IMR-90 (cell line): Measurements from ENCODE around the gene CRIP1. TPM values are rescaled to one million over a fixed set of nuclear protein-coding genes. Genes with fewer than 3 reads are reported as not detected.

Experiments used
- ATAC-seq: fragments of 200-7000 bp; cut with Tn5 transposase; 2 replicates; pipeline ENCODE4 v1.9.1; 2020; ENCODE audit warnings: low read depth, mild to moderate bottlenecking, moderate library complexity
- BruUV-seq: library from RNA; stranded (reverse); fragments of 400-500 nt; replicated peaks from 2 replicates; lab custom pipeline; 2021; lab: Mats Ljungman, UMichigan
- CTCF ChIA-PET: fragments of 300-600 bp; formaldehyde crosslinking; extraction: SDS; loops from one replicate; lab custom pipeline; 2021; ENCODE audit warnings: antibody characterized with exemption; lab: Yijun Ruan, JAX
- POLR2A ChIA-PET: fragments of 300-600 bp; sonication (Branson Sonifier 250); formaldehyde crosslinking; loops from one replicate; lab custom pipeline; 2022; ENCODE audit warnings: antibody characterized with exemption; ENCODE audit not compliant: unreplicated experiment; lab: Charles Lee
- DNase-seq: peaks from one replicate; pipeline ENCODE4 v3.0.0; 2013
- H2AFZ ChIP-seq: replicated peaks from 2 replicates; pipeline ENCODE3; 2013; ENCODE audit warnings: low read length, mild to moderate bottlenecking; ENCODE audit not compliant: poor library complexity
- H2AK5ac ChIP-seq: 2 replicates; pipeline ENCODE4 v1.6.1; 2013; ENCODE audit warnings: low read depth, low read length, inconsistent platforms
- H2AK9ac ChIP-seq: replicated peaks from 2 replicates; pipeline ENCODE3; 2013; ENCODE audit warnings: mild to moderate bottlenecking, low read depth, low read length, moderate library complexity; ENCODE audit not compliant: poor library complexity
- H2BK120ac ChIP-seq: 2 replicates; pipeline ENCODE4 v1.6.1; 2013; ENCODE audit warnings: low read depth, low read length, inconsistent platforms
- H2BK15ac ChIP-seq: 3 replicates; pipeline ENCODE4 v1.6.1; 2013; ENCODE audit warnings: low read depth, low read length, inconsistent platforms
- H2BK20ac ChIP-seq: 2 replicates; pipeline ENCODE4 v1.6.1; 2013; ENCODE audit warnings: low read depth, mild to moderate bottlenecking, inconsistent platforms, low read length, moderate library complexity
- H2BK5ac ChIP-seq: 2 replicates; pipeline ENCODE4 v1.6.1; 2013; ENCODE audit warnings: mild to moderate bottlenecking, low read depth, low read length, inconsistent platforms; ENCODE audit not compliant: poor library complexity, severe bottlenecking
- H3K14ac ChIP-seq: replicated peaks from 2 replicates; pipeline ENCODE4 v1.6.1; 2013; ENCODE audit warnings: low read depth, low read length, inconsistent platforms
- H3K18ac ChIP-seq: 2 replicates; pipeline ENCODE4 v1.6.1; 2013; ENCODE audit warnings: low read depth, low read length, control low read depth
- H3K23ac ChIP-seq: 2 replicates; pipeline ENCODE4 v1.6.1; 2013; ENCODE audit warnings: low read depth, low read length, inconsistent platforms
- H3K27ac ChIP-seq: 2 replicates; pipeline ENCODE4 v1.5.1; 2013; ENCODE audit warnings: mild to moderate bottlenecking, control low read depth, low read length; ENCODE audit not compliant: insufficient read depth
- H3K27me3 ChIP-seq: 2 replicates; pipeline ENCODE4 v1.6.1; 2013; ENCODE audit warnings: low read length; ENCODE audit not compliant: control insufficient read depth, insufficient read depth
- H3K36me3 ChIP-seq: 2 replicates; pipeline ENCODE4 v1.6.1; 2013; ENCODE audit warnings: low read length, mixed read lengths; ENCODE audit not compliant: control insufficient read depth, insufficient read depth
- H3K4ac ChIP-seq: 2 replicates; pipeline ENCODE4 v1.6.1; 2013; ENCODE audit warnings: low read depth, low read length, inconsistent platforms
- H3K4me1 ChIP-seq: 2 replicates; pipeline ENCODE4 v1.6.1; 2013; ENCODE audit warnings: low read length, mixed read lengths; ENCODE audit not compliant: control insufficient read depth, insufficient read depth
- H3K4me2 ChIP-seq: 2 replicates; pipeline ENCODE4 v1.6.1; 2013; ENCODE audit warnings: low read depth, mild to moderate bottlenecking, control low read depth, low read length, moderate library complexity
- H3K4me3 ChIP-seq: 2 replicates; pipeline ENCODE4 v1.5.1; 2013; ENCODE audit warnings: low read depth, mild to moderate bottlenecking, control low read depth, low read length, moderate library complexity; ENCODE audit not compliant: insufficient read depth
- H3K56ac ChIP-seq: 2 replicates; pipeline ENCODE4 v1.6.1; 2013; ENCODE audit warnings: low read length, inconsistent platforms; ENCODE audit not compliant: insufficient read depth; ENCODE audit errors: extremely low read depth
- H3K79me1 ChIP-seq, 2 experiments: 2 replicates each; pipeline ENCODE4 v1.6.1; 2013; ENCODE audit warnings: low read length in 2 of 2, inconsistent platforms in 1 of 2, low read depth in 1 of 2
- H3K9ac ChIP-seq: 2 replicates; pipeline ENCODE4 v1.6.1; 2013; ENCODE audit warnings: low read depth, low read length, control low read depth
- H3K9me1 ChIP-seq: 2 replicates; pipeline ENCODE4 v1.6.1; 2013; ENCODE audit warnings: low read length, inconsistent platforms; ENCODE audit not compliant: insufficient read depth
- H3K9me3 ChIP-seq: 2 replicates; pipeline ENCODE4 v1.6.1; 2013; ENCODE audit warnings: low read length; ENCODE audit not compliant: control insufficient read depth, insufficient read depth
- H4K20me1 ChIP-seq: 2 replicates; pipeline ENCODE4 v1.6.1; 2013; ENCODE audit warnings: low read length, inconsistent platforms; ENCODE audit not compliant: insufficient read depth
- H4K5ac ChIP-seq: 2 replicates; pipeline ENCODE4 v1.6.1; 2013; ENCODE audit warnings: mild to moderate bottlenecking, low read depth, low read length, control low read depth
- H4K8ac ChIP-seq, 2 experiments: 2 replicates each; pipeline ENCODE4 v1.6.1; 2013; ENCODE audit warnings: low read depth in 2 of 2, low read length in 2 of 2, control low read depth in 1 of 2, inconsistent platforms in 1 of 2
- H4K91ac ChIP-seq: 2 replicates; pipeline ENCODE4 v1.6.1; 2013; ENCODE audit warnings: low read depth, low read length, inconsistent platforms; ENCODE audit not compliant: insufficient read depth
- BHLHE40 ChIP-seq: fragments of 150-350 bp; IDR thresholded peaks from 2 replicates; pipeline ENCODE4 v1.6.1; 2016; ENCODE audit warnings: mild to moderate bottlenecking, low read depth, low read length
- CEBPB ChIP-seq: IDR thresholded peaks from 2 replicates; pipeline ENCODE4 v1.6.1; 2012; ENCODE audit warnings: low read depth, low read length, improper control_type of control experiment
- CHD1 ChIP-seq: IDR thresholded peaks from 2 replicates; pipeline ENCODE4 v1.6.1; 2012; ENCODE audit warnings: low read depth, low read length, improper control_type of control experiment
- CTCF ChIP-seq: conservative IDR thresholded peaks from 2 replicates; pipeline ENCODE4 v1.5.1; 2012; ENCODE audit warnings: mild to moderate bottlenecking, low read depth, low read length, improper control_type of control experiment
- ELK1 ChIP-seq: fragments of 150-350 bp; IDR thresholded peaks from 2 replicates; pipeline ENCODE4 v1.6.1; 2016; ENCODE audit warnings: low read depth, mild to moderate bottlenecking, low read length, moderate library complexity, borderline replicate concordance
- FOS ChIP-seq: fragments of 150-350 bp; IDR thresholded peaks from 2 replicates; pipeline ENCODE4 v1.6.1; 2016; ENCODE audit warnings: low read depth, low read length
- MAFK ChIP-seq: IDR thresholded peaks from 2 replicates; pipeline ENCODE4 v1.6.1; 2012; ENCODE audit warnings: low read depth, low read length, improper control_type of control experiment
- MAZ ChIP-seq: IDR thresholded peaks from 2 replicates; pipeline ENCODE4 v1.6.1; 2012; ENCODE audit warnings: low read depth, mild to moderate bottlenecking, low read length, improper control_type of control experiment, moderate library complexity, borderline replicate concordance
- MXI1 ChIP-seq: IDR thresholded peaks from 2 replicates; pipeline ENCODE4 v1.6.1; 2012; ENCODE audit warnings: low read depth, mild to moderate bottlenecking, low read length, moderate library complexity, borderline replicate concordance
- NFE2L2 ChIP-seq: fragments of 150-350 bp; IDR thresholded peaks from 2 replicates; pipeline ENCODE4 v1.6.1; 2016; ENCODE audit warnings: low read depth, mild to moderate bottlenecking, low read length
- POLR2A ChIP-seq: IDR thresholded peaks from 2 replicates; pipeline ENCODE4 v1.6.1; 2012; ENCODE audit warnings: mild to moderate bottlenecking, low read depth, low read length
- RAD21 ChIP-seq: IDR thresholded peaks from 2 replicates; pipeline ENCODE4 v1.6.1; 2012; ENCODE audit warnings: low read length, improper control_type of control experiment
- RCOR1 ChIP-seq: IDR thresholded peaks from 2 replicates; pipeline ENCODE4 v1.6.1; 2012; ENCODE audit warnings: mild to moderate bottlenecking, low read length, improper control_type of control experiment; ENCODE audit not compliant: insufficient replicate concordance
- RFX5 ChIP-seq: IDR thresholded peaks from 2 replicates; pipeline ENCODE4 v1.8.0; 2012; ENCODE audit warnings: low read depth, mild to moderate bottlenecking, low read length, moderate library complexity
- SMC3 ChIP-seq: fragments of 150-350 bp; IDR thresholded peaks from 2 replicates; pipeline ENCODE4 v1.6.1; 2016; ENCODE audit warnings: low read depth, mild to moderate bottlenecking, antibody characterized with exemption, low read length, moderate library complexity
- USF2 ChIP-seq: fragments of 150-350 bp; IDR thresholded peaks from 2 replicates; pipeline ENCODE4 v1.6.1; 2017; ENCODE audit warnings: mild to moderate bottlenecking, antibody characterized with exemption, low read length, low read depth
- WGBS, 2 experiments: methylation state at CpG; one replicate each; pipeline versions ENCODE4 v1.1.5 to v1.1.7; 2013; ENCODE audit warnings: missing lambda C conversion rate in 2 of 2; ENCODE audit not compliant: insufficient read length in 1 of 2; ENCODE audit errors: extremely low coverage in 2 of 2; 5-methylcytosine and 5-hydroxymethylcytosine counted together
- dilution Hi-C: fragments of 300-500 bp; cut with HindIII; formaldehyde crosslinking; loops from one replicate; pipeline ENCODE4 v1.14.3; 2018; ENCODE audit warnings: low sequenced_read_pairs; ENCODE audit not compliant: unreplicated experiment
- in situ Hi-C: fragments of 300-500 bp; cut with MboI; formaldehyde crosslinking; loops from 3 replicates; pipeline ENCODE4 v1.14.3; 2019; ENCODE audit warnings: low sequenced_read_pairs, inconsistent platforms, mixed read lengths
- intact Hi-C: fragments of 100-400 bp; cut with micrococcal nuclease; formaldehyde crosslinking; loops from 2 replicates; pipeline ENCODE4 v1.10.0; 2022
- polyA plus RNA-seq, 3 experiments: library from polyadenylated mRNA; depleted of rRNA; stranded (reverse); fragments of >200 nt; gene quantifications; 2 replicates each; pipeline ENCODE4 v1.2.3, GENCODE V29; 2012; ENCODE audit warnings: low replicate concordance in 1 of 3
- total RNA-seq: library from RNA; depleted of rRNA; stranded (reverse); fragments of >200 nt; gene quantifications from 2 replicates; pipeline ENCODE4 v1.2.3, GENCODE V29; 2012

The CRIP1 gene
- total and polyA plus RNA-seq, 2 of the 4 experiments (the other 2 are of a cell fraction): 0.21 TPM; not detected in 1

- H2BK120ac ChIP-seq: no peak overlapping the region
- no peak overlapping the region for H3K18ac ChIP-seq
- ATAC-seq: no peak
- H3K79me1 ChIP-seq: 0 out of 4 replicates have a peak, but pooled peaks cover 0 to 5% of the 10 kb centered on the region in 2 experiments
- no peak overlapping the region for H2AFZ ChIP-seq
- no peak overlapping the region for H2AK5ac ChIP-seq
- H2BK15ac ChIP-seq: no peak overlapping the region
- dilution Hi-C loops: no loop called here
- H3K36me3 ChIP-seq: peaks cover 57% of the 10 kb centered on the region
- no peak overlapping the region for H2BK20ac ChIP-seq
- no peak overlapping the region for H3K56ac ChIP-seq
- no peak overlapping the region for H3K4me3 ChIP-seq
- in situ Hi-C loops: no loop called here
- no peaks in the 10 kb centered on the region for H3K4me1 ChIP-seq
- no peak overlapping the region for H3K4ac ChIP-seq
- no peak overlapping the region for H3K27ac ChIP-seq
- H3K27me3 ChIP-seq: no peaks in the 10 kb centered on the region
- H4K5ac ChIP-seq: no peak overlapping the region
- TF ChIP-seq MAZ (no peak), USF2 (no peak), MXI1 (no peak), POLR2A (no peak), CTCF (no peak), MAFK (no peak), ELK1 (no peak), FOS (no peak), CHD1 (no peak), SMC3 (no peak), BHLHE40 (no peak), RFX5 (no peak), RCOR1 (no peak), NFE2L2 (no peak), CEBPB (no peak), RAD21 (no peak)
- H2AK9ac ChIP-seq: no peak overlapping the region
- no peak overlapping the region for H2BK5ac ChIP-seq
- H3K23ac ChIP-seq: no peak overlapping the region
- H4K8ac ChIP-seq: no peak overlapping the region
- no peak for DNase-seq
- no TSS peak for BruUV-seq
- no peak overlapping the region for H4K91ac ChIP-seq
- no peak overlapping the region for H3K14ac ChIP-seq
- intact Hi-C loops: no loop called here
- CTCF ChIA-PET: interaction anchor here (1.0 kb wide), 1 partner anchor 10 kb away, joined by 4 read pairs; no protein-coding TSS in a partner anchor
- H3K9me1 ChIP-seq: no peaks in the 10 kb centered on the region
- 100% methylated on average over 1 of the region's 18 CpGs; no CpG with 5 or more reads in 1 of the 2 experiments for WGBS, 2 experiments
- no peaks in the 10 kb centered on the region for H3K9me3 ChIP-seq
- no peak overlapping the region for H3K4me2 ChIP-seq
- no peak overlapping the region for H3K9ac ChIP-seq
- POLR2A ChIA-PET: no interaction called here
- no peaks in the 10 kb centered on the region; the same call in 1 of the 2 replicates for H4K20me1 ChIP-seq
Observed at GRCh38 chr14:105458010-105458409, 28.7 kb upstream of the CRIP1 start.
